GM20431 (cell line): ENCODE data around the gene UNC5A.
"Not testable (repeated sequence)": the region's sequence is repeated elsewhere in the genome, so short reads cannot be mapped to it uniquely, and the experiment has no call there.

ENCODE experiments used
- in situ Hi-C: fragments of 300-500 bp; cut with MseI, MboI; formaldehyde crosslinking; loops from one replicate; pipeline ENCODE4 v1.15.0; 2020; ENCODE audit warnings: low sequenced_read_pairs; ENCODE audit not compliant: unreplicated experiment

UNC5A gene

DNA sequence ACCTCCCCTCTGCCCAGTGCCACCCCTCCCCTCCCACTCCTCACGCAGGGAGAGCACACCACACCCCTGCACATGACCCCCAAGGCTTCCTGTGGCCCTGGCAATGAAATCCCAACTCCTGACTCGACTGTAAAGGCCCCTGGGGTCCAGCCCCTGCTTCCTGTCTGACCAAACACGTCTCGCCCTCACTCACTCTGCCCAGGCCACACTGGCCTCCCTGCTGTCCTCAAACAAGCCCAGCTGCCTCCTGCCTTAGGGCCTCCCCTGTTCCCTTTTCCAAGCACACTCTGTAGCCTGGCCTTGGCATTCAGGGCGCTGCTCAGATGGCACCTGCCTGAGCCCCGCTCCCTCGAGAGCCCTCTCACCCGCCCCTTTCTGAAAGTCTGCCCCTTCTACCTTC is 46.4 kb downstream of the UNC5A start:
- in situ Hi-C loops = no loop called here

DNA sequence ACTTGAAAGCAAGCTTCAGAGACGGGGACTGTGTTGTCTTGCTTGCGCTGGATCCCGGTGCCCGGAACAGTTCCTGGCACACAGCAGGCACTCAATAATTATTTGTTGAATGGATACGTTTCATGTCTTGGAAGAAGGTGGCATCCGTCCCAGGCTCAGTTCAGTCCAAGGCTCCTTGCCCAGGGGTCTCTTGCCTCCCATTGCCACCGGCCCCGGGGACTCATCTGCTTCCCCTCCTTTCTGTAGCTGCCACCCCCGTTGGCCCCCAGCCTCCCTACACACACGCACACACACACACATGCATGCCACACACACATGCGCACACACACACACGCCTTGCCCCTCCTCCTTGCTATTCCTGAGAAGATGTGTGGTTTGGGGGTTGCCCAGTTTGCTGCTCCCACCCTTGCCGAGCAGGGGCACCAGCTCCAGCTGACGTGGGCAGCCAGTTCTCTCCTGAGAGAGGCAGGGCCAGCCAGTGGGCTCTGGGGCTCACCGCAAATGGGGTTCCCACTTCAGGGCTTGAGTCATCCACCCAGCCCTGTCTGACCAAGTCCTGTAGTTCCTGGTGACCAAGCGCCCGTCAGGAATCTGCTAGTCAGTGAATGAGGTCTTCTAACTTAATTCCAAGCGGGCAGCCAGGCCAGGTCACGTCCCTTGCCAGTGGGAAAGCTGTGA is 47.0 kb downstream of the UNC5A start:
- in situ Hi-C loops = no loop called here

- in situ Hi-C loops = no loop called here
Observed at GRCh38 chr5:176857894-176858273, 47.5 kb downstream of the UNC5A start.

GRCh38 chr5:176859916-176860315 is 49.6 kb downstream of the UNC5A start:
- in situ Hi-C loops = no loop called here

DNA sequence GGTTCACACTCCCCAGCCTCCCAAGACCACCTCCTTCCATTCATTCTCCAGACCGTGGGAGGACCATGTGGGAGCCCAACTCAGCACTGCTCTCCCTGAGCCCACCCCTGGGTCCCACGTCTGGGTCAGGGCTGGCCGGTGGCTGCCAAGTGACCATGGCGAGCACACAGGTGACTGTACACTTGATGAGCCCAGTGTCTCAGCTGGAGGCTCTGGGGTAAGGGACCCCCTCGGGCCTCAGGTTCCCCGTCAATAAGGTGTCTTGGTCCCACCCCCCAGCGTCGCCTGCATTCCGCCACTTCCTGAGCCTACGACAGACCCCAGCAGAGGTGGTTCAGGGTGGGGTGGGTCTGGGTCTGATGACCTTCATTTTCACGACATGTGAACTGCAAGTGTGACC is 50.0 kb downstream of the UNC5A start:
- in situ Hi-C loops = no loop called here

GRCh38 chr5:176861276-176861675 is 50.9 kb downstream of the UNC5A start:
- in situ Hi-C loops = no loop called here

DNA sequence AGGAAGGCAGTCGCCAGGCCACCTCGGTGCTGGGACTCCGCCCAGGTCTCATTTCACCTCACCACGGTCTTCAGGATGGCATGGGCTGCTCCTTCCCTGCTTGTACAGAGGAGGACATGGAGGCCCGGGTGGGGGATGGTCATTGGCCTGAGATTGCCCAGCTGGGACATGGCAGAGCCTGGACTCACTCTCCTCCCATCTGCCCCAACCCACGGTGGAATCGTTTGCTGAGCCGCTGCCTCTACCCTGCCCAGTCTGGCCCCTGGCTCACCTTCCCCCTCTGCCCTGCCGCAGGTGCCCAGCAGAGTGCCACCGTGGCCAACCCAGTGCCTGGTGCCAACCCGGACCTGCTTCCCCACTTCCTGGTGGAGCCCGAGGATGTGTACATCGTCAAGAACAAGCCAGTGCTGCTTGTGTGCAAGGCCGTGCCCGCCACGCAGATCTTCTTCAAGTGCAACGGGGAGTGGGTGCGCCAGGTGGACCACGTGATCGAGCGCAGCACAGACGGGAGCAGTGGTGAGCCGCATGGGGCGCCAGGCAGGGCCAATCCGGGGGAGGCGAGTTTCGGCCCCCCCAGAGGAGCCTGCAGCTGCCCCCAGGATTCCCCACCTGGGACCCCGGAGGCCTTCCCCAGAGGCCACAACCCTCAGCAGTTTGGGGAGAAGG is 52.1 kb downstream of the UNC5A start:
- in situ Hi-C loops = no loop called here

- in situ Hi-C loops = no loop called here
Observed at GRCh38 chr5:176863041-176863764, 52.8 kb downstream of the UNC5A start.

GRCh38 chr5:176863765-176864098 is 53.4 kb downstream of the UNC5A start:
- in situ Hi-C loops = no loop called here

DNA sequence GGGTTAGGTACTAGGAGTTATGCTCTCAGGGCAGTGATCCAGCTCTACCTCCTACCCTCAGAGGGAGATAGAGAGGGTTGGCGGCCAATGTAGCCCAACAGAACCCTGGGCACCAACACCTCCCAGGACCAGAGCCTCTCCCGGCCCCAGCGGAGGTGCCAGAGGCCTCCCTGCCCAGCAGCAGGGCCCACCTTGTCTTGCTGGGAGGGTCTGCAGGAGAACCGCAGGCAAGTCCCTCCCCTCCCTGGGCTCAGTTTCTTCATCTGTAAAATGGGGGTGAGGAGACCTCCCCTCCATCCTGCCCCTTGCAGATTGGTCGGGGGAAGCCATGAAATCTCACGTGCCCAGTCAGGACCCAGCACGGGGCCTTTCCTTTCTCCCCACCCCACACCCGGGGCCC is 54.4 kb downstream of the UNC5A start:
- in situ Hi-C loops = no loop called here

DNA sequence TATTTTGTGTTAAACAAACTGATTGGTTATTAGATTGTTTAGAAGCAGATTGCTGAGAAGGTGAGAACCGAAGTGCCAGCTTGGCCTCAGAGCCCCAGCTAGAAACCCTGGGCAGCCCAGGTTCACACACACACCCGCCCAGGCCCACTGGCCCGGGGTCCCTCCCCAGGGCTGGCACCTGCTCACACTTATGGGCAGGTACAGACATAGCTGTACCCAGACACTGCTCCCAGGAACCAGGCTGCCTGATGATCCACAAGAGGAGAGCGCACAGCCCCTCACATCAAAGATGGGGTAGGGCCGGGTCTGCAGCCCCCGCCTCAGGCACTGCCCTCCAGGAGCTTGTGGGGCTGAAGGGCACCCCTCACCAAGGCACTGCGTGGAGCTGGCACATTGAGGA is 55.6 kb downstream of the UNC5A start:
- in situ Hi-C loops = no loop called here

- in situ Hi-C loops = no loop called here
Observed at GRCh38 chr5:176866707-176867310, 56.5 kb downstream of the UNC5A start.

DNA sequence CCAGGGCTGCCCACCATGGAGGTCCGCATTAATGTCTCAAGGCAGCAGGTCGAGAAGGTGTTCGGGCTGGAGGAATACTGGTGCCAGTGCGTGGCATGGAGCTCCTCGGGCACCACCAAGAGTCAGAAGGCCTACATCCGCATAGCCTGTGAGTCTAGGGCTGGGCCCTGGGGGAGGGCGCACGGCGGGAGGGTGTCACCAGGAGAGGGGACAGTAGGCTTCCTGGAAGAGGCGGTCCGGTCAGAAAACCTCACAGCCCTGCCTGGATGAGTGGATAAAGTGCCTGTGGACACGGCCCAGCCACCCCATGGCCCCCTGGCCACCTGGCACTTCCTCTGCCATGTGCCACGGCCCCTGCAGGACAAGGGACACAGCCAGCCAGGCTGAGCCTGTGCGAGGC is 57.8 kb downstream of the UNC5A start:
- in situ Hi-C loops = no loop called here

DNA sequence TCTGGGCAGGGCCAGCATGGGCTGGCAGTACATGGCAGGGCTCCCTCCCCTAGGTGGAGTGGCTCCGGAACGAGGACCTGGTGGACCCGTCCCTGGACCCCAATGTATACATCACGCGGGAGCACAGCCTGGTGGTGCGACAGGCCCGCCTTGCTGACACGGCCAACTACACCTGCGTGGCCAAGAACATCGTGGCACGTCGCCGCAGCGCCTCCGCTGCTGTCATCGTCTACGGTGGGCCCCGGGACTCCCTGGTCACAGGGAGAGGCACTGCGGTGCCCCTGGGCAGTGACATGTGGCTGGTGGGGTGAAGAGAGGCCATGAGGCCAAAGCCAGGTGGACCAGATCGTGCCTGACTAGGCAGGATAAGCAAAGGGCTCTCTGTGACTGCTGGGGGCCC is 58.4 kb downstream of the UNC5A start:
- in situ Hi-C loops = no loop called here

DNA sequence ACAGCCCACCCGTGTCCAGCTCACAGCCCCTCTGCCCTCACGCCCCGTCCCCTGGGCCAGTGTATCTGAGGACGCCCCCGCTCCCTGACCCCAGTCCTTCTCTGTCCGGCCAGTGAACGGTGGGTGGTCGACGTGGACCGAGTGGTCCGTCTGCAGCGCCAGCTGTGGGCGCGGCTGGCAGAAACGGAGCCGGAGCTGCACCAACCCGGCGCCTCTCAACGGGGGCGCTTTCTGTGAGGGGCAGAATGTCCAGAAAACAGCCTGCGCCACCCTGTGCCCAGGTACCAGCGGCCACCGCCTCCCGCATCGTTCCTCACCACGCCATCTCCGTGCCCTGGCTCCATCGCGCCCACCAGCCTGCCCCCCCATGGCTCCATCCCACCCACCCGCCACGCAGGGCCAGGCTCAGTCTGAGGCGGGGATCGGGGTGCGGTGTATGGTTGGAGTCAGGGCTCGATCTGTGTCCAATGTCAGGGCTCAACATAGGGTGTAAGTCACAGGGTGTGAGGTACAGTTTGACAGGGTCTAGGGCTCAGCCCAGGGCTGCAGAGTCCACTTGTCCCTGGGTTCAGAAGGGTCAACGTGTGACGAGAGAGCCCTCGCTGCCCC is 59.2 kb downstream of the UNC5A start:
- in situ Hi-C loops = no loop called here

DNA sequence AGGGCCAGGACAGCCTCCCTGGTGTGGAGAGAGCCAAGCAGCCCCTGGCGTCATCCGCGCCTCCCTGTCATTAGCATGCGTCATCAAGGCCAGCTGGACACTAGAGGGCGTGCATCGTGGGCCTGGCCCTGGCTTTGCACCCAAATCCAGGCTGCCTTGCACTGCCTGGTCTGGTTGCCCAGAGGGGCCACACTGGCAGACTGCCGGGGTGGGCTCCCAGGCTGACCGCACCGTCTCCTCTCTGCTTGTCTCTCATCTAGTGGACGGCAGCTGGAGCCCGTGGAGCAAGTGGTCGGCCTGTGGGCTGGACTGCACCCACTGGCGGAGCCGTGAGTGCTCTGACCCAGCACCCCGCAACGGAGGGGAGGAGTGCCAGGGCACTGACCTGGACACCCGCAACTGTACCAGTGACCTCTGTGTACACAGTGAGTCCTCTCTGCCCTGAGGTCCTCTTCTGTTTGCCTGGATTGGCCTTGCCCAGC is 59.8 kb downstream of the UNC5A start:
- in situ Hi-C loops = no loop called here

DNA sequence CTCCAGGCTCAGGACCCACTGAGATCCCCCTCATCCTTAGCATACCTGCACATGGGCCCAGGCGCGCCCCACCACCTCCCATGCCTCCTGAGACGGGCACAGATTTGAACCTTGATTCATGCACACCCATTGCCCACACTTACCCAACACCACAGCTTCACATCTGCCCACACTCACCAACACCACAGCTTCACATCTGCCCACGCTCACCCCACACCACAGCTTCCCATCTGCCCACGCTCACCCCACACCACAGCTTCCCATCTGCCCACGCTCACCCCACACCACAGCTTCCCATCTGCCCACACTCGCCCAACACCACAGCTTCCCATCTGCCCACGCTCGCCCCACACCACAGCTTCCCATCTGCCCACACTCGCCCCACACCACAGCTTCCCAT is 60.3 kb downstream of the UNC5A start:
- in situ Hi-C loops = not testable (repeated sequence)

DNA sequence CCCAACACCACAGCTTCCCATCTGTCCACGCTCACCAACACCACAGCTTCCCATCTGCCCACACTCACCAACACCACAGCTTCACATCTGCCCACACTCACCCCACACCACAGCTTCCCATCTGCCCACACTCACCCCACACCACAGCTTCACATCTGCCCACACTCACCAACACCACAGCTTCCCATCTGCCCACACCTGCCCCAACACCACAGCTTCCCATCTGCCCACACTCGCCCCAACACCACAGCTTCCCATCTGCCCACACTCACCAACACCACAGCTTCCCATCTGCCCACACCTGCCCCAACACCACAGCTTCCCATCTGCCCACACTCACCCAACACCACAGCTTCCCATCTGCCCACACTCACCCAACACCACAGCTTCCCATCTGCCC is 62.2 kb downstream of the UNC5A start:
- in situ Hi-C loops = not testable (repeated sequence)

DNA sequence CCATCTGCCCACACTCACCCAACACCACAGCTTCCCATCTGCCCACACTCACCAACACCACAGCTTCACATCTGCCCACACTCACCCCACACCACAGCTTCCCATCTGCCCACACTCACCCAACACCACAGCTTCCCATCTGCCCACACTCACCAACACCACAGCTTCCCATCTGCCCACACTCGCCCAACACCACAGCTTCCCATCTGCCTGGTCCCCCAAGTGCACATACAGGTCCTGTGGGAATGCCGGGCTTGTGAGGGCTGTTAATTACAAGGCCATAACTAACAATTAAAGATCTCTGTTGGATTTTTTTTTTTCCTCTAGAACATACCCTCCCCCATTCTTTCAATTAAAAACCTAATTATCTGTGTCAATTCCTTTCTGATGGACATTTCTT is 62.7 kb downstream of the UNC5A start:
- in situ Hi-C loops = not testable (repeated sequence)

GRCh38 chr5:176873541-176874172 is 63.3 kb downstream of the UNC5A start:
- in situ Hi-C loops = no loop called here
